Caki2 (cell line): ENCODE results near the gene ATF4. TPM values are rescaled to one million over a fixed set of nuclear protein-coding genes. Genes with fewer than 3 reads are reported as not detected.

ENCODE experiments used
- DNase-seq: peaks from one replicate; pipeline ENCODE4 v3.0.0-alpha.2; 2015; ENCODE audit warnings: low read depth
- in situ Hi-C: cut with HindIII; loops from 2 replicates; pipeline ENCODE4 v1.10.0; 2016; ENCODE audit warnings: low sequenced_read_pairs, low pct_unique_long_range_greater_than_20kb, mixed read lengths
- total RNA-seq: library from RNA; depleted of rRNA; stranded (reverse); fragments of >200 nt; shearing (Covaris generic); gene quantifications from 2 replicates; pipeline ENCODE4 v1.2.3, GENCODE V29; 2014; ENCODE audit warnings: low replicate concordance; rRNA removed

Gene ATF4
- 480 and 505 TPM in 2 replicates for total RNA-seq

GRCh38 chr22:39520226-39521105 is at the start of gene ATF4:
Gene ATF4, plus strand, starts transcription at chr22:39520562. Its CDS starts 884 bp downstream, at chr22:39521446.
- in situ Hi-C loops: no loop called here

DNA sequence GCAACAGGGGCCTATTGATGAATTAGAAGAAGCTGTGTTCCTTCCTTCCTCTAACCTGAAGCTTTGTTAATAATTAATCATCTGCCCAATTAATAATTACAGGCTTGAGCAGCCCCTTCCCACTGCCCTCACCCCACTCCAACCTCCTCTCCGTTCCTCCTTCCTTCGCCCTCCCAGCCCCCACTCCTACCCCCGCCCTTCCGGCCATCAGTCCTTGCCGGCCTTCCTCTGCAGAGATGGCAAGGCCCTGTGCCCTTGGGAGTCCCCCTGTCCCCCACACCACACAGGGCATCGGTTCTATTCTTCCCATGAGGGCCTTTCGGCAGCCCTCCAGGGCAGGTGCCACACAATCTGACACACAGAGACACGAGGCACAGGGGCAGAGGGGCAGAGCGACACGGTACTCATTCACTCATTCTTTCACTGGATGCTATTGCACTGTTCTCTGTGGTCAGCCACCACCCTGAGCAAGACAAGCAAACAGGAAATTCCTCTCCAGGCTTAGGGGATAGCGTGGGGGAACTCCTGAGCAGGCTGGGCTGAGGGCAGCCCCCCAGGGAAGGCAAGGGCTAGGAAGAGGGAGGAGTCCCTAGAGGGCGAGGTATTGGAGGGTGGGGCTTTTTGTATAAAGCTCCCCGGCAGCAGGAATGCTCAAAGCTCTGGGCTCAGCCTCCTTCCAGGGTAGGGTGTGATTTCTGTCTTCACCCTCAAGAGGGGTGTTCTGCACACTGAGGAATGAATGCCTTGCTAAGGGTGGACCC is 48.8 kb upstream of the ATF4 start:
- DNase-seq: peak; percentile 65

More at GRCh38 chr22:39520226-39521105, at the start of gene ATF4:
- DNase-seq: peak; percentile 83

GRCh38 chr22:39472570-39473556 is 47.5 kb upstream of the ATF4 start:
- in situ Hi-C loops: no loop called here
- no peak for DNase-seq

More for the DNA sequence above, 48.8 kb upstream of the ATF4 start:
- in situ Hi-C loops: no loop called here

GRCh38 chr22:39473851-39474250 is 46.5 kb upstream of the ATF4 start:
- DNase-seq: no peak
- in situ Hi-C loops: no loop called here

- in situ Hi-C loops: no loop called here
- no peak for DNase-seq
Observed at GRCh38 chr22:39474351-39475111, 45.8 kb upstream of the ATF4 start.

DNA sequence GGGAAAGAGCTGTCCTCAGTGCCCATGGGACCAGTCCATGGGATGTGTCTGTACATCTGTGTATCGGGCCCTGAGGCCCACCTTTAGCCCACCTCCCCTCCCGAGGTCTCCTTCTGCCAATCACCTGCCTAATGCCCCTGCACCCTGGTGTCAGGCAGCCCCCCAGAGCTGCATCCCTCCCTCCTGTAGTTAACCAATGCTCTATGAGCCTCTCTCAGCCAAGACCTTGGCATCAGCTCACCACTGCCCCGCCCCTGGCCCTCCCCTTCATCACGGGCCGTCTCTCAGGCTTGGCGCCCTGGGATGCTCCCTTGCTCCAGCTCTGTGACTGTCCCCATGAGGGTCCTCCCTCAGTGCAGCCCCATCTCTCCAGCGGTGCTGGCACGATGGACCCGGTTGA is 45.0 kb upstream of the ATF4 start:
- in situ Hi-C loops: no loop called here
- DNase-seq: no peak

DNA sequence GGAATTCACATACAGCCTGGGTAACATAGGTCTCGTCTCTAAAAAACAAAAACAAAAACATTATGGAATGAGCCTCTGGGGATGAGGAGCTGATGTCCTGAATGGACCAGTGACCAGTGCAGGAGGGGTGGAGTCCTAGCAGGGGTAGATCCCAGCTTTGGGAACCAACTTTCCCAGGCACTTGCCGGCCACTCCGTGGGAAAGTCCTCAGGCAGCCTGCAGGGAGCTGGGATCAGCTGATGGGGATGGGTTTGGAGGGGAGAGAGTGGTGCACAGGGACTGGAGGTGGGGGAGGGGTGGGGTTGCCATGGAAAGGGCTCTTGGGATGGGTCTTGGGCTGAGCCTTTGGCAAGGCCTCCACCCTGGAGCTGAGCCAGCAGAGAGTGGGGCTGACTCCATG is 44.5 kb upstream of the ATF4 start:
- in situ Hi-C loops: no loop called here
- DNase-seq: no peak

DNA sequence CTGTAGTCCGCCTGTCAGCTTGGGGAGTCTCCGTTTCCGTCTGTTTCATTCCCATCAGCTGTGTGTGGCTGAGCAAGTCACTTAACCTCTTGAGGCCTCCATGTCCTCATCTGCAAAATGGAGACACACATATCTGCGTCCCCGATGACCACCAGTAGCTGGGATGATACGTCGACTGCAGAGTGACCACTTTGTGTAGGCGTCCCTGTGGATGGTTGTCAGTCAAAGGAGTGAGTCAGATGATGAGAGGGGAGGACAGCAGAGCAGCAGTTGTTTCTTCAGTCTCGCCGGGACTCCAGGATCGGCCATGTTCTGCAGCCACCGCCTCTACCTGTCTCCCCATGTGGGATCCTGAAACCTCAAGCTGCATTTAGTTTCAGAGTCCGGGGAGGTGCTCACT is 43.7 kb upstream of the ATF4 start:
- in situ Hi-C loops: no loop called here
- no peak for DNase-seq

DNA sequence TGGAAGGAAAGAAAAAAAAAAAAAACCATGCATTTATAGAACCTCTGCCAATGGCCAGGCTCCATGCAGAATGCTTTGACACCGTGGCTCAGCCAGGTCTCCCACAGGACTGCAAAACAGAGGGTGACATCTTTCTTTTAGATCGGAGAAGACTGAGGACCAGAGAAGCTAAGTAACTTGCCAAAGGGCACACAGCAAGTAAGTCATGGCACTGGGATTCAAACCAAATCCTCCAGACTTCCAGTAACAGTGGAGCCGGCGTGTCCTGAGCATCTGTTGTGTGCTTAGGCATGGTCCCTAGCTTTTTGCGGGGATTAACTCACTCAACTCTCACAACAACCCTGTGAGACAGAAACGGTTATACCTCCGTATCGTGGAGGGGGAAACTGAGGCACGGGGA is 42.8 kb upstream of the ATF4 start:
- in situ Hi-C loops: no loop called here
- no peak for DNase-seq

- DNase-seq: peak; percentile 41
- in situ Hi-C loops: no loop called here
Observed at GRCh38 chr22:39478441-39478850, 41.9 kb upstream of the ATF4 start.

DNA sequence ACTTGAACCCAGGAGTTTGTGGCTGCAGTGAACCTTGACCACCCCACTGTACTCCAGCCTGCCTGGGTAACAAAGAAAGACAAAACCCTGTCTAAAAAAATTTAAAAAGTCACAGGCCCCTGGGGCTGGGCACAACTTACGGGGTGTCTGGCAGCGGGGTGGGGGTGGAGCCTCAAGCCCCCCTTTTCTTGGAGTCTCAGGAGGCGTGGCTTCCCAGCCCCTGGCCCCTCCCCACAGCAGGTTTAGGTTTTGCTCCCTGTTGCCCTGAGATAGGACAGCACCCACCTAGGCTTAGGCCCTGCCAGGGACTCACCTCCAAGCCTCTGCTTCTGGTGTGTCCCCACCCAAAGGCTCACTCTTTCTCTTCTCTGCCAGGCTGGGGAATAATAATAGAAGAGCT is 41.1 kb upstream of the ATF4 start:
- in situ Hi-C loops: no loop called here
- no peak for DNase-seq

DNA sequence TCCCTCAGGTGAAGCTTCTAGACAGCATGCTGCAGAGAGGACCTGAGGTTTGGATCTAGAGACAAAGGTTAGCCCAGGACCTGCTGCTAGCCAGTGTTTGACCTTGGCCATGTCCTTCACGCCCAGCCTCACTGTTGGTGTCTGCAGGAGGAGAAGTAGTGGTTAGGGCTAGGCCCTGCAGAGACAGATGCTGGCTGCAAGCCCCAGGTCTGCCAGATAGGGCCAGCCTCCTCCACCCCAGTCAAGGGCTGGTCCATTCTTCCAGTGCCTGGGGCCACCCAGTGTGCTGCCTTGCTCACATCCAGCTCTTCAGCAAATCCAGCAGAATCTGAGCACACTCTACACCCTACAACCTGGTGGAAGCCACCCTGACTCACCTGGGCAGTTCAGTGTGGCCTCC is 39.8 kb upstream of the ATF4 start:
- in situ Hi-C loops: loop anchor here (10.0 kb wide), 1 partner anchor 76 kb away; no protein-coding TSS in a partner anchor
- no peak for DNase-seq

- in situ Hi-C loops: loop anchor here (10.0 kb wide), 1 partner anchor 76 kb away; no protein-coding TSS in a partner anchor
- DNase-seq: no peak
Observed at GRCh38 chr22:39481054-39481453, 39.3 kb upstream of the ATF4 start.

DNA sequence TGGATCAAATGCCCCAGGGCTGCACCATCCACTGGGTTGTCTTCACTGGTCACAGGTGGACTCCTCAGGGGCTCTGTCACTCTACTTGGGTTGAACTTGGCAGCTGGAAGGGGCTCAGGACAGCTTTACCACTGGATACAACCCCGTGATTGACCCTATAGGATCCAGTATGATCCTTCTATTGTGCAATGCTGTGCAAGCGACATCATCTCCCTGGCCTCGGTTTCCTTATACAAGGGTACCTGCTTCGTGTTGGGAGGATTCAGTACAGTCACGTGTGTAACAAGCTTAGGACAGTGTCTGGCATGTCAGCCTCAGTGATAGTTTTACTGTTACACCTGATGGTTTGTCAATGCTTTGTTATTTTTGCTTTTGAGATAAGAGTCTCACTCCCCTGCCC is 38.8 kb upstream of the ATF4 start:
- in situ Hi-C loops: loop anchor here (10.0 kb wide), 1 partner anchor 77 kb away; no protein-coding TSS in a partner anchor
- no peak for DNase-seq

DNA sequence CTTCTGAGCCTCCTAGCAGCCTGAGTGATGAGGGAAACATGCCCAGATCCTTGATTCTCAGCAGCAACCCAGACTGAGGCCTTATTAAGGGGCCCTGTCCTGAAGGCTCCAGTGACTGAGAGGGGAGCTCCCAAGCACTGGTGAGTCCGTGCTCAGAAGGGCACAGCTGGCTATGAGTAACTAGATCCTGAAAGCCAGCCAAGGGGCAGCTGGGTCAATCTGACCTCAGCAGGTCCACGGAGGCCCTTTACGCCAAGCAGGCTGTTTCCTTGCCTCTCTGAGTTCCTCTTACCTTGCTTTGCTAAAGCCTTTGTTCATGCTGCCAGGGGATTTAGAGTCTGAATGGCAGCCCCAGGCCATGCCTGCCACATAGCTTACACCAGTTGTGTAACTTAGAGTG is 37.6 kb upstream of the ATF4 start:
- no peak for DNase-seq

DNA sequence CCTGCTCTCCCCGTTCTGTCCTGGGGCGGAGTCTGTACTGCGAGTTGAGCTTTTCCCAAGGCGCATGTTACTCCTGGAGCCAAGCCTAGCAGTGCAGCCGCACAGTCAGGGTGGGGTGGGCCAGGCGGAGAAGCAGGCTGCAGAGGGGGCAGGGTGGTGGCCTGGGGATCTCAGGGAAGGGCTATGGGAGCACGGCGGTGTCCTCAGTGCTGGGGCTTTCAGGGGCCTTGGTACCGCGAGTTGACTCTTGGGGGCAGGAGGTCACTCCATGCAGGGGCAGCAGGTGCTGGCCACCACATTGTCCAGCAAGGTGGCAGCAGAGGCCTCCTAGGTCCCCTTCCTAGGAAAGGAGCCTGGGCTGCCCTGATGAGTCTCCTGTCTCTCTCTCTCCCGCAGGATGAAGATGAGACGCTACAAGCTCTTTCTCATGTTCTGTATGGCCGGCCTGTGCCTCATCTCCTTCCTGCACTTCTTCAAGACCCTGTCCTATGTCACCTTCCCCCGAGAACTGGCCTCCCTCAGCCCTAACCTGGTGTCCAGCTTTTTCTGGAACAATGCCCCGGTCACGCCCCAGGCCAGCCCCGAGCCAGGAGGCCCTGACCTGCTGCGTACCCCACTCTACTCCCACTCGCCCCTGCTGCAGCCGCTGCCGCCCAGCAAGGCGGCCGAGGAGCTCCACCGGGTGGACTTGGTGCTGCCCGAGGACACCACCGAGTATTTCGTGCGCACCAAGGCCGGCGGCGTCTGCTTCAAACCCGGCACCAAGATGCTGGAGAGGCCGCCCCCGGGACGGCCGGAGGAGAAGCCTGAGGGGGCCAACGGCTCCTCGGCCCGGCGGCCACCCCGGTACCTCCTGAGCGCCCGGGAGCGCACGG is 33.2 kb upstream of the ATF4 start:
- no peak for DNase-seq
- in situ Hi-C loops: loop anchor here (10.0 kb wide), 1 partner anchor 82 kb away; no protein-coding TSS in a partner anchor

More for the DNA sequence above, 37.6 kb upstream of the ATF4 start:
- in situ Hi-C loops: loop anchor here (10.0 kb wide), 1 partner anchor 78 kb away; no protein-coding TSS in a partner anchor
